ENCODE results near the gene KIR3DL1.
A peak's percentile ranks its signal among the peaks of the same experiment; 100 is the strongest.
"Not testable (repeated sequence)": the region's sequence is repeated elsewhere in the genome, so short reads cannot be mapped to it uniquely, and the experiment has no call there.

The KIR3DL1 gene

GRCh38 chr19:54817670-54818536 lies 1.6 kb downstream of the KIR3DL1 start:
- DNase-seq: no peak

DNA sequence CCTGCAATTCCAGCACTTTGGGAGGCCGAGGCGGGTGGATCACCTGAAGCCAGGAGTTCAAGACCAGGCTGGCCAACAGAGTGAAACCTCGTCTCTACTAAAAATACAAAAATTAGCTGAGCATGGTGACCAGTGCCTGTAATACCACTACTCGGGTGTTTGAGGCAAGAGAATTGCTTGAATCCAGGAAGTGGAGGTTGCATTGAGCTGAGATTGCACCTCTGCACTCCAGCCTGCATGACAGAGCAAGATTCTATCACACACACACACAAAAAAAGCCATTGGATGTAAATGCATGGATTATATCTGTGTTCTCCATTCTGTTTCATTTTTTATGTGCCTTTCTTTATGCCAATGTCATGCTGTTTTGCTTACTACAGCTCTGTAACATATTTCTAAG lies 8.1 kb downstream of the KIR3DL1 start:
- DNase-seq: not testable (repeated sequence)

DNA sequence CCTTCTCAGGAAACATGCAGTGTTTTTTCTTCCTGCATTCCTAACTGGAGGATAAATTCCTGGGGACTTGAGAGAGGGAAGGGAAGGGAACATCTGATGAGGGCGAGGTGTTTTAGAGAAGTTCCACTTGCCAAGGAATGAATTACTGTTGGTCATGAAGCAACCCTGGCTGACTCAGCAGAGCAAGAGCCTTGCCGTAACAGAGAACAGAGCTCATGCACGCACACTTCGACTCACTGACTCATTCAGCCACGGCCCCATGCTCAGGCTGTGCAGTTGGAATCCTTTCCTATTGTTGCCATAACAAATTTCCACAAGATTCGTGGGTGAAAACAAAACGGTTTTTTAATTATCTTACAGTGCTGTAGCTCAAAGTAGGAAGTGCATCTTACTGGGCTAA lies 9.1 kb downstream of the KIR3DL1 start:
- not testable (repeated sequence) for DNase-seq

DNA sequence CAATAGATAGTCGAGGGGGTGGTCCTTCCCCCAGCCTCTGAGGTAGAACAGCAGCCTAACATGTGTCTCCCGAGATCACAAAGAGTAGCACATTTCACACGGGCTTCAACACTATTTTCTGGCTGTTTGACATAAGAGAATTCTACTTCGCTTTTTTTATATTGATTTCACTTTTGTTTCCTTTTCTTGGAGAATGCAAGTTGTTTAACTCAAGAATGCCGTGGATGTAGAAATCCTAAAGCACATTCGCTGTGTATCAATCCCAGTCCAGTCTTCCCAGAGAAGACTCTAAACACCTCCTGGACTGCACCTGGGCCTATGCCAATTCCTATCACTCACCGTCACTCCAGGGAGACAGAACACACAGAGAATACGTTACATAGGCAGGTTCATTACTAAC lies 11.8 kb downstream of the KIR3DL1 start:
- DNase-seq: not testable (repeated sequence)

- not testable (repeated sequence) for DNase-seq
Measured at GRCh38 chr19:54832496-54832895, 16.2 kb downstream of the KIR3DL1 start, which contains the start of gene KIR2DS4. KIR2DS4 (plus strand) TSS chr19:54832676.

DNA sequence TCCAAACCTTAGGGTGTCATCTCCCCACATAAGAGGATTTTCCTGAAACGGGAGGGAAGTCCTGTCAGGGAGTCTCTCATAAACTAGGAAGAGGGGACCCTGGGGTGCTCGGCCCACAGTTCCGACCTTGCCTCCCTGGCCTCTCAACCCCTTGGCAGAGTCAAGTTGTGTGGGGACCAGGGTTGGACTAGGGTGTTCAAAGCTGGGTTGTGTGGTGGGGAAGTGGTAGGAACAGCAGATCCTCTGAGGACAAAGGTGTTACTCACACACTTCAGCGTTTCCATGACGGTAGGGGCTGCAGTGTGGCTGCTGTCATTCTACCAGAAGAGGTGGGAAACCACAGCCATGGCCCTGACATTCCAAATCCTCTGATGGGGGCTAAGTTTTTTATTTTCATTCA lies 18.9 kb downstream of the KIR3DL1 start:
- DNase-seq: not testable (repeated sequence)

DNA sequence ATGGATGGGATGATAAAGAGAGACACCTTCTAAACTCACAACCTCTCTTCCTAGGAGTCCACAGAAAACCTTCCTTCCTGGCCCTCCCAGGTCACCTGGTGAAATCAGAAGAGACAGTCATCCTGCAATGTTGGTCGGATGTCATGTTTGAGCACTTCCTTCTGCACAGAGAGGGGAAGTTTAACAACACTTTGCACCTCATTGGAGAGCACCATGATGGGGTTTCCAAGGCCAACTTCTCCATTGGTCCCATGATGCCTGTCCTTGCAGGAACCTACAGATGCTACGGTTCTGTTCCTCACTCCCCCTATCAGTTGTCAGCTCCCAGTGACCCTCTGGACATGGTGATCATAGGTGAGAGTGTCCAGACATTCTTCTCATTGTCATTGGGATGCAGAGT lies 21.3 kb downstream of the KIR3DL1 start:
- DNase-seq: not testable (repeated sequence)

DNA sequence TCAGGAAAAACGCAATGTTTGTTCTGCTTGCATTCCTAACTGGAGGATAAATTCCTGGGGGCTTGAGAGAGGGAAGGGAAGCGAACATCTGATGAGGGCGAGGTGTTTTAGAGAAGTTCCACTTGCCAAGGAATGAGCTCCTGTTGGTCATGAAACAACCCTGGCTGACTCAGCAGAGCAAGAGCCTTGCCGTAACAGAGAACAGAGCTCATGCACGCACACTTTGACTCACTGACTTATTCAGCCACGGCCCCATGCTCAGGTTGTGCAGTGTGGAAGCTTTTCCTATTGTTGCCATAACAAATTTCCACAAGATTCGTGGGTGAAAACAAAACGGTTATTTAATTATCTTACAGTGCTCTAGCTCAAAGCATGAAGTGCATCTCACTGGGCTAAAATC lies 26.9 kb downstream of the KIR3DL1 start:
- not testable (repeated sequence) for DNase-seq

GRCh38 chr19:54850061-54850640 lies 33.9 kb downstream of the KIR3DL1 start, which contains the start of gene KIR3DL2:
KIR3DL2 (plus strand) TSS chr19:54850443; CDS start chr19:54850476, 33 bp downstream.
- not testable (repeated sequence) for DNase-seq

DNA sequence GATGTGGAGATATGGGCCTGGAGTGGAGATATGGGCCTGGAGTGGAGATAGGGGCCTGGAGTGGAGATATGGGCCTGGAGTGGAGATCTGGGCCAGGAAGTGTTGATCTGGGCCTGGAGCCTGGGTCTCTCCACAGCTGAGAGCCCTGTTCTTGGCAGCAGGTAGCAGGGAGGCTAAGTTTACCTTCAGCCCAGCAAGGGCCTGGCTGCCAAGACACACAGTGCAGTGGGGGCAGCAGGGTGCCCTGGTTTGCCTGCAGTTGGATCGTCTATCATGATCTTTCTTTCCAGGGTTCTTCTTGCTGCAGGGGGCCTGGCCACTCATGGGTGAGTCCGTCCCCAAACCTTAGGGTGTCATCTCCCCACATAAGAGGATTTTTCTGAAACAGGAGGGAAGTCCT lies 34.7 kb downstream of the KIR3DL1 start:
- DNase-seq: no peak

GRCh38 chr19:54851353-54851752 lies 35.1 kb downstream of the KIR3DL1 start:
- no peak for DNase-seq

DNA sequence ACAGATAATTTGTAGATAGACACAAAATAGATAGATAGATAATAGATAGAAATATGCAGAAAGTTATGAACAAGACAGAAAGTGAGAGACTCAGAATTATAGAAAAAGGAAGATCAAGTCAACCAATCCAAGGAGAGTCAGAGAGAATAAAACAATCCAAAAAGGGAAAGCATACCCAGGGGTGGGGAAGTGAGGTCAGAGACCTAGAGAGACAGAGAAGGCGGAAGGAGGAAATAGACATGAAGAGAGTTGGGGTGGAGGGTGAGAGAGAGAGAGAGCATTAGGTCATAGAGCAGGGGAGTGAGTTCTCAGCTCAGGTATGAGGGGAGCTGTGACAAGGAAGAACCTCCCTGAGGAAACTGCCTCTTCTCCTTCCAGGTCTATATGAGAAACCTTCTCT lies 39.0 kb downstream of the KIR3DL1 start:
- DNase-seq: not testable (repeated sequence)

GRCh38 chr19:54858476-54858875 lies 42.2 kb downstream of the KIR3DL1 start:
- not testable (repeated sequence) for DNase-seq

GRCh38 chr19:54859421-54859820 lies 43.2 kb downstream of the KIR3DL1 start:
- not testable (repeated sequence) for DNase-seq

GRCh38 chr19:54863459-54863858 lies 47.2 kb downstream of the KIR3DL1 start:
- not testable (repeated sequence) for DNase-seq

DNA sequence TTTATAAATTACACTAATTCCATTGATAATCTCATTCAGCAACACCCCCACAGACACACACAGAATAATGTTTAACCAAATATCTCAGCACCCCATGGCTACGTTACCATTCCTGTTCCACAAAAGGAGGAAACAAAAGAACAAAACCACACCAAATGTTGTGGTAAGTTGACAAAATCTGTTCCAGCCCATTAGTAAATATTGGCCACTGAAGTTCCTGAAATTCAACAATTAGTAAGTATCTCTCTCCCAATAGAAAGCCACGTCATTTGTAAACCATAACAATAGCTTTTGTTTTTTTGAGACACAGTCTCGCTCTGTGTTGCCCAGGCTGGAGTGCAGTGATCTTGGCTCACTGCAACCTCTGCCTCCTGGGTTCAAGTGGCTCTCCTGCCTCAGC lies 55.4 kb downstream of the KIR3DL1 start:
- DNase-seq: no peak

GRCh38 chr19:54873990-54874389 lies 57.7 kb downstream of the KIR3DL1 start, which contains the start of gene FCAR:
FCAR (plus strand) TSS chr19:54874235; CDS start chr19:54874290, 55 bp downstream.
- no peak for DNase-seq

DNA sequence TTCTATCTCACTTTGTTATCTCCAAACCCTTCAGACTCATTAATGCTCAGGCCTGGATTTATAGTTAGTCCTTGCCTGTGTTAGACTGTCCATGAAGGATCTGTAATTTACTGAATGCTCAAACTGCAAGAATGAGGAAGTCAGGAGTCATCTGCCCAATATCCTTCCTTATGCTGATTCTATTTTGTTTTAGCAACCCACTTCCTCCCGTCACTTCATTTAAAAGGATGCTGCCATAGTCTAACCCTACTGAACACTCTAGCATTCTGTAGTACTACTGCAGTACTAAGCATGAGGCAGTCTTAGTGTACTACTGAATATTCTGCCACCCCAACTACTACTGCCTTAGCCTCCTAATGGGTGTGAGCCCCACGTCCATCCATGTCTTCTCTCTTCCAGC lies 59.2 kb downstream of the KIR3DL1 start:
- peak; percentile 23 for DNase-seq

GRCh38 chr19:54877471-54877870 lies 61.2 kb downstream of the KIR3DL1 start:
- no peak for DNase-seq

All from RPMI8226 (cell line).